ENCODE results near the gene RBL2. TPM values are rescaled to one million over a fixed set of nuclear protein-coding genes. Genes with fewer than 3 reads are reported as not detected.
A peak's percentile ranks its signal among the peaks of the same experiment; 100 is the strongest.
"Not testable (repeated sequence)": the region's sequence is repeated elsewhere in the genome, so short reads cannot be mapped to it uniquely, and the experiment has no call there.

RBL2 gene
- total RNA-seq: 96.5 TPM
- long read RNA-seq, full-length matches to known transcripts: 81 of 302 reads
- long read RNA-seq, partial matches to known transcripts: 175 of 302 reads
- long read RNA-seq, other reads (novel, unspliced or antisense): 46 of 302 reads

DNA sequence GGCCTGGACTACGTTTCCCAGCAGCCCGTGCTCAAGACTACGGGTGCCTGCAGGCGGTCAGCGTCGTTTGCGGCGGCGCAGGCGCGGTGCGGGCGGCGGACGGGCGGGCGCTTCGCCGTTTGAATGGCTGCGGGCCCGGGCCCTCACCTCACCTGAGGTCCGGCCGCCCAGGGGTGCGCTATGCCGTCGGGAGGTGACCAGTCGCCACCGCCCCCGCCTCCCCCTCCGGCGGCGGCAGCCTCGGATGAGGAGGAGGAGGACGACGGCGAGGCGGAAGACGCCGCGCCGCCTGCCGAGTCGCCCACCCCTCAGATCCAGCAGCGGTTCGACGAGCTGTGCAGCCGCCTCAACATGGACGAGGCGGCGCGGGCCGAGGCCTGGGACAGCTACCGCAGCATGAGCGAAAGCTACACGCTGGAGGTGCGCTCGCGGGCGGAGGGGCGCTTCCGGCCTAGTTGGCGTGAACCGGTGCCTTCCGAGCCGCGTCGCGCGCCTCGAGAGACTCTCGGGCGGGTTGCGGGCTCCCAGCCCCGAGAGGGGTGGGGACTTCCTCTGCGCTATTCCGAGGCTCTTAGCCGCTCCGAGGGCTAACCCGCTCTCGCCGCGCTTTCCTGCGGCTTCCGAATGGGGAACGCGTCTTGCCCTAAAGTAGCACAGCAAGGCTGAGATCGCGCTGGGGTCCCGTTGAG lies at the start of gene RBL2:
TSS of gene RBL2 (plus strand) at position 95 of the 689 bp plus-strand sequence. CDS start at position 181, 86 bp downstream.
- H3K4me1 ChIP-seq: peaks cover 21% of the 10 kb centered on the region
- no peaks in the 10 kb centered on the region for H3K36me3 ChIP-seq
- H3K27me3 ChIP-seq (ENCODE audit: low read depth): no peaks in the 10 kb centered on the region
- H3K4me3 ChIP-seq: peak within 1 kb of the TSS; percentile 98
- intact Hi-C loops (cut with DNase I): no loop called here
- DNase-seq (peak; percentile 92), ATAC-seq (peak; percentile 95 to 97)
- H3K27ac ChIP-seq: peak within 1 kb of the TSS; percentile 99
- no peak for TF ChIP-seq CTCF (IDR thresholded peaks at IDR 0.05)
- H3K9me3 ChIP-seq: no peaks in the 10 kb centered on the region

DNA sequence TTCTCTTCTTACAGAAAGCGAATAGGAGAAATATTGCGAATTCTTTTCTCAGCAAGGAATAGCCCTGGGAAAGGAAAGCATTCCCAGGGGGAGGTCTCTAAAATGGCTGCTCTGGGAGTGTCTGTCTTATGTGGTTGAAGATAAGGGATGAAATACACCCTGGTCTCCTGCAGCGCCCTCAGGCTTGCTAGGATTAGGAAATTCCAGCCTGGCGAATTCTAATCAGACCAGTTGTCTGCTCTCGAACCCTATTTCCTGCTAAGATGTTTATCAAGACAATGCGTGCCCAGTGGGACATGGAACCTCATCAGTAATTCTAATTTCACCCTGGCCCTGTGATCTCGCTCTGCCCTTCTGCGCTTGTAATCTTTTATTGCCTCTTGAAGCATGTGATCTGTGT lies 49.7 kb upstream of the RBL2 start:
- H3K27ac ChIP-seq; H3K27me3 ChIP-seq (ENCODE audit: low read depth); H3K36me3 ChIP-seq; H3K4me3 ChIP-seq; ATAC-seq; intact Hi-C loops (cut with DNase I); H3K4me1 ChIP-seq; DNase-seq: not testable (repeated sequence)
- peaks cover 14% of the 10 kb centered on the region for H3K9me3 ChIP-seq

GRCh38 chr16:53404959-53405358 lies 29.3 kb upstream of the RBL2 start:
- no peak for ATAC-seq

DNA sequence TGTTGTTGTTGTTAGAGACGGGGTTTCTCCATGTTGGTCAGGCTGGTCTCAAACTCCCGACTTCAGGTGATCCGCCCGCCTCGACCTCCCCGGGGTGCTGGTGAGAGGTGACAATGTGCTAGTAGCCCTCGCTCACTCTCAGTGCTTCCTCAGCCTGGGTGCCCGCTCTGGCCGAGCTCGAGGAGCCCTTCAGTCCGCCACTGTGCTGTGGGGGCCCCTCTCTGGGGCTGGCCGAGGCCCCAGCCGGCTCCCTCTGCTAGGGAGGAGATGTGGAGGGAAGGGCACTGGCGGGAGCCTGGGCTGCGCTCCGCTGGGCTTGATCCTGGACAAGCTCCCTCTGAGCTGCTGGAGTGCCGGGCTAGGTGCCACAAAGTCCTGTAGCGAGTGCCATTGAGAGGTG lies 21.7 kb upstream of the RBL2 start:
- intact Hi-C loops (cut with DNase I): no loop called here
- ATAC-seq: no peak
- Histone ChIP-seq H3K4me3 (no peak overlapping the region), H3K36me3 (no peaks in the 10 kb centered on the region), H3K27ac (no peak overlapping the region), H3K27me3 (ENCODE audit: low read depth) (no peaks in the 10 kb centered on the region), H3K4me1 (no peaks in the 10 kb centered on the region), H3K9me3 (no peaks in the 10 kb centered on the region)
- DNase-seq: no peak
- TF ChIP-seq CTCF (IDR thresholded peaks at IDR 0.05): no peak

More at GRCh38 chr16:53404959-53405358, 29.3 kb upstream of the RBL2 start:
- Histone ChIP-seq H3K9me3 (no peaks in the 10 kb centered on the region), H3K4me1 (no peaks in the 10 kb centered on the region), H3K27ac (no peak overlapping the region), H3K4me3 (no peak overlapping the region), H3K27me3 (ENCODE audit: low read depth) (no peaks in the 10 kb centered on the region), H3K36me3 (no peaks in the 10 kb centered on the region)
- TF ChIP-seq CTCF (IDR thresholded peaks at IDR 0.05): no peak
- intact Hi-C loops (cut with DNase I): no loop called here
- no peak for DNase-seq

DNA sequence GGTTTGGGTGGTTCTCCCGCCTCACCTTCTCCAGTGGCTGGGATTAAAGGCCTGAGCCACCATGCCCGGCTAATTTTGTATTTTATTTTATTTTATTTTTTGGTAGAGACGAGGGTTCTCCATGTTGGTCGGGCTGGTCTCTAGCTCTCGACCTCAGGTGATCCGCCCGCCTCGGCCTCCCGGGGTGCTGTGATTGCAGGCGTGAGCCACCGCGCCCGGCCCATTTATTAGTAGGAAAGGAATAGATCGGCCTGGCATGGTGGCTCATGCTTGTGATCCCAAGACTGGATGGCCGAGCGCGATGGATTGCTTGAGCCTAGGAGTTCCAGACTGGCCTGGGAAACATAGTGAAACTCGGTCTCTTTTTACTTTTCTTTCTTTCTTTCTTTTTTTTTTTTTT lies 20.4 kb upstream of the RBL2 start:
- DNase-seq (no peak), ATAC-seq (no peak)
- H3K27me3 ChIP-seq (ENCODE audit: low read depth): no peaks in the 10 kb centered on the region
- H3K4me3 ChIP-seq: no peak overlapping the region
- no peak for TF ChIP-seq CTCF (IDR thresholded peaks at IDR 0.05)
- no peaks in the 10 kb centered on the region for H3K36me3 ChIP-seq
- no peaks in the 10 kb centered on the region for H3K4me1 ChIP-seq
- H3K27ac ChIP-seq: no peak overlapping the region
- intact Hi-C loops (cut with DNase I): no loop called here
- H3K9me3 ChIP-seq: no peaks in the 10 kb centered on the region

GRCh38 chr16:53414381-53414780 lies 19.9 kb upstream of the RBL2 start:
- ATAC-seq: peak in 1 of 2 donors; percentile 13

More at GRCh38 chr16:53414381-53414780, 19.9 kb upstream of the RBL2 start:
- H3K4me3 ChIP-seq: no peak overlapping the region
- no peak for DNase-seq
- H3K9me3 ChIP-seq: no peaks in the 10 kb centered on the region
- intact Hi-C loops (cut with DNase I): no loop called here
- TF ChIP-seq CTCF (IDR thresholded peaks at IDR 0.05): no peak
- no peaks in the 10 kb centered on the region for H3K4me1 ChIP-seq
- H3K27ac ChIP-seq: no peak overlapping the region
- no peaks in the 10 kb centered on the region for H3K27me3 ChIP-seq (ENCODE audit: low read depth)
- H3K36me3 ChIP-seq: no peaks in the 10 kb centered on the region

Measured in lower lobe of right lung (tissue), 2 donors.